GM19023 (cell line): Measurements from ENCODE around the gene C19orf53.
"Not testable (repeated sequence)": the region's sequence is repeated elsewhere in the genome, so short reads cannot be mapped to it uniquely, and the experiment has no call there.

Experiments used
- ATAC-seq: cut with Tn5 transposase; IDR thresholded peaks from one replicate; pipeline ENCODE4 v1.9.1; 2021; ENCODE audit warnings: mild to moderate bottlenecking, moderate library complexity; ENCODE audit not compliant: unreplicated experiment

C19orf53 gene

DNA sequence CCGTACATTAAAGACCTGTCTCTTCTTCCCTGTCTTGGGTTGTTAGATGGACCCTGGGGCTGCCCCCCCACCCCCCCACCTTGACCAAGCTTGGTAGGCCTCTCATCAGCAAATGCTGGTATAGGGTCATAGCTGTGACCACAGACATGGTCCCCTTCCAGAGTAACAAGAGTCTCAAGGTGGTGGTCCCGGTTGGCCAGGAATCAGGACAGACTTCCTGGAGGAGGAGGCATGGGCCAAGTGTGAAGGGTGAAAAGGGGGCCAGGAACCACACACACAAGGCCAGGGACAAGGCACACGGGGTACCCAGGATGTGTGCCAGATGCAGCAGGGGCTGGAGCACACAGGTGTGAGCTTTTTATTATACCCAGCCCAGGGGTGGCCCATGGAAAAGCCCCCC lies 11.0 kb upstream of the C19orf53 start:
- ATAC-seq: no peak

DNA sequence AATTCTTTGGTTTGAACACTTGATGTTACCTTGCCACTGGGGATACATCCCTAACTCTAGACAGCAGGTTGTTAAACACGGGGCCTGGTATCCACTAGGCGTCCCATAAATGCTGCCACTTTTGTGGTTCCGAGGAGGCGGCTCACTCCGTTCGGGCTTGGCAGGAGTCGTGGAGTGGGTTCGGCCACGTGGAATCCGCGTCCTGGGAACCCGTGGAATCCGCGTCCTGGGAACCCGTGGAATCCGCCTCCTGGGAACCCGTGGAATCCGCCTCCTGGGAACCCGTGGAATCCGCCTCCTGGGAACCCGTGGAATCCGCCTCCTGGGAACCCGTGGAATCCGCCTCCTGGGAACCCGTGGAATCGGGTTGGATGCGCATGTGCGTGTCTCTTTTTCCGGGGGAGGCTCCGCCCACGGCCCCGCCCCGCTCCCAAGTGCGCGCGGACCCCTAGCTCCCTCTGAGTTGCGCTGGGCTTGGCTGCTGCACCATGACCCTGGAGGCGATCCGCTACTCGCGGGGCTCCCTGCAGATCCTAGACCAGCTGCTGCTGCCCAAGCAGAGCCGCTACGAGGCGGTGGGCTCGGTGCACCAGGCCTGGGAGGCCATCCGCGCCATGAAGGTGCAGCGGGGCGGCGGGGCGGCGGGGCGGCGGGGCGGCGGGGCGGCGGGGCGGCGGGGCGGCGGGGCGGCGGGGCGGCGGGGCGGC lies 10.0 kb upstream of the C19orf53 start, which contains the start of gene MRI1:
Gene MRI1, plus strand, starts transcription at position 422 of the 707 bp plus-strand sequence. Its CDS starts 67 bp downstream, at position 489.
- ATAC-seq: no peak

DNA sequence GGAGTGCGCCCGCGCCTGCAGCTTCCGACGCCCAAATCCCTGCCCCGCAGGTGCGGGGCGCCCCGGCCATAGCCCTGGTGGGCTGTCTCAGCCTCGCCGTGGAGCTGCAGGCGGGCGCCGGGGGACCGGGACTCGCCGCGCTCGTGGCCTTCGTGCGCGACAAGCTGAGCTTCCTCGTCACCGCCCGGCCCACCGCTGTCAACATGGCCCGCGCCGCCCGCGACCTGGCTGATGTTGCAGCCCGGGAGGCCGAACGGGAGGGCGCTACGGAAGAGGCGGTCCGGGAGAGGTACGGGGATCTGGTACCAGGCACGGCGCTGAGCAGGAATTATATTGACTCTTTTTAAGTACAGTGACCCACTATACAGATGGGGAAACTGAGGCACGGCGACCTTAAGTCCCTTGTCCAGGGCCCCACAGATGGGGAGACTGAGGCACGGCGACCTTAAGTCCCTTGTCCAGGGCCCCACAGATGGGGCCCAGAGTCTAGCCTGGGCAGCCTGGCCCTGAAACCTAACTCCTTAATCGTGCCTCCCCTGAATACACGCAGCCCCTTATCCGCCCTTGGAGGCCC lies 9.3 kb upstream of the C19orf53 start:
- ATAC-seq: no peak

DNA sequence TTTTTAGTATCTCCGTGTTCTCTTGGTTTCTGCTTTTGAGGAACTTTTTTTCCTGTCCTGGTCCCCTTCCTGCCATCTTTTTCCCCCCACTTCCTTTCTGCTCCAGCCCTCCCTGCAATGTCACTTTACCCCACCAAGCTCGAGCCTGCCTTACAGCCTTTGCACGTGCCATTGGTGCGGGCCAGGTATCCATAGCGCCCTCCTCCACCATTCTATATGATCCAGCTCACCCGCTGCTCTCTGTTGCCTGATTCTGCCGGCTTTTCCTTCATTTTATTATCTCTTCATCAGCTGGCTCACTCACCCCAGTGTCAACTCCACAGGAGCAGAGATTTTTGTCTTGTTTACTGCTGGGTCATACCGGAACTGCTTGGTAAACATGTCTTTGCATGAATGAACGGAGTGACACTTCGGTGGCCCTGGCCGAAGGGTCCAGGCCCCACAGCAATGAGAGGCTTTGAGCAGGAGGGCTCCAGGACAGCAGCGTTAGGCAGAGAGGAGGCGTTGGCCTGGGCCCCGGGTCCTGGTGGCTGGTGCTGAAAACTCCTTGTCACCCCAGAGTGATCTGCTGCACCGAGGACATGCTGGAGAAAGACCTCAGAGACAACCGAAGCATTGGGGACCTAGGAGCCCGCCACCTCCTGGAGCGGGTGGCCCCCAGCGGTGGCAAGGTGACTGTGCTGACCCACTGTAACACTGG lies 8.7 kb upstream of the C19orf53 start:
- ATAC-seq: no peak

DNA sequence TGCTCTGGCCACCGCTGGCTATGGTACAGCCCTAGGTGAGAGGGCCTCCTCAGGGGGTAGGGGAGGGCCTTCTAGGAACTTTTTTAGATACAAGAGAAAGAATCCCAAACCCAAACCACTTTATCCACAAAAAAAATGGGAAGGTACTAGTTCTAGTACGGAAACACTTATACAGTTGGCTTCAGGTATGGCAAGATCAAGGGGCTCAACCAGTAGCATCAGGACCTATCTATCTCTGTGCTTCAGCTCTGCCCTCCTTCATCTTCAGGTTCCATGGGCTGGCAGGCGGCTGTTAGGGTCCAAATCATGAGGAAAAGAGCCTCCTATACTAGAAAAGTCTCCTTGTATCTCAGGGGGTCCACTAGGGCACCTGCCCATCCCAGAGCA lies 8.2 kb upstream of the C19orf53 start:
- no peak for ATAC-seq

DNA sequence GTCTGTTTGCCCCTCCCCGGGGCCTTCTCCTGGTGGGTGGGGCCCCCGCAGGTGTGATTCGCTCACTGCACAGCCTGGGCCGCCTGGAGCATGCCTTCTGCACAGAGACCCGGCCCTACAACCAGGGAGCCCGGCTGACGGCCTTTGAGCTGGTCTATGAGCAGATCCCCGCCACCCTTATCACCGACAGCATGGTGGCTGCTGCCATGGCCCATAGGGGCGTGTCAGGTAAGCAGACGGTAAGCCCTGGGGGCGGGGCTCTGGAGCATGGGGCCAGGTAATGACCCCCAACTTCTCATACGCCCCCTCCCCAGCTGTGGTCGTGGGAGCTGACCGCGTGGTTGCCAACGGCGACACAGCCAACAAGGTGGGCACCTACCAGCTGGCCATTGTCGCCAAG lies 5.7 kb upstream of the C19orf53 start:
- no peak for ATAC-seq

DNA sequence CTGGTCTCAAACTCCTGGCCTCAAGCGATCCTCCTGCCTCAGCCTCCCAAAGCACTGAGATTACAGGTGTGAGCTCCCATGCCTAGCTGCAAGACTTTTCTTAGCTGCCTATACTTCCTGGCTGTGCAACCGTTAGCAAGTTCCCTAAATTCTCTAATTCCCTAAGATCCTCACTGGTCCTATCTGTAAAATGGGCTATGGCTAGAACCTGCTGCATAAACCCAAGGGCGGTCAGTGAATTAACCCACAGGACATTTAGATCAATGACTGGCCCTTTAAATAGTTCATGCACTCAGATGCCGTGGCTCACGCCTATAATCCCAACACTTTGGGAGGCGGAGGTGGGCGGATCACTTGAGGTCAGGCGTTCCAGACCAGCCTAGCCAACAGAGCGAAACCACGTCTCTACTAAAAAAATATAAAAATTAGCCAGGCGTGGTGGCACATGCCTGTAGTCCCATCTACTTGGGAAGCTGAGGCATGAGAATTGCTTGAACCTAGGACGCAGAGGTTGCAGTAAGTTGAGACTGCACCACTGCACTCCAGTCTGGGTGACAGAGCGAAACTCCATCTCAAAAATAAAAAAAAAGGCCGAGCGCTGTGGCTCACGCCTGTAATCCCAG lies 4.1 kb upstream of the C19orf53 start:
- no peak for ATAC-seq

DNA sequence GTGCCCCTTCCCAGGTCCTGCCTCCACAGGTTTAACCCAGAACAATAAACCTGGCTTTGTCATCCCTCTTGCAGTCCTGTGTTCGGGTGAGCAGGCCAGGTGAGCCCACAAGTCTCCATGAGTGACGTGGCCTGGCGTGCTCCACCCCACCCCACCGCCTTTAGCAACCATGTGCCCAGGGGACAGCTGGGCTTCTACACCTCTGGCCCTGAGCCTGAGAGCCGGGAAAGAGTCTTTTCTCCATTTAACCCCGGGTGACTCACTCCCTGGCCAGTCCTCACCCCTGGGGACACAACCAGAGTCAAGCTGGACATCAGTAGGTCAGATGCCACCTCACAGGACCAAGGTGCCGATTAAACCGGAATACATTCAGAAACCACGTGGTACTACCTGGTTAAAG lies 4.1 kb downstream of the C19orf53 start:
- no peak for ATAC-seq

DNA sequence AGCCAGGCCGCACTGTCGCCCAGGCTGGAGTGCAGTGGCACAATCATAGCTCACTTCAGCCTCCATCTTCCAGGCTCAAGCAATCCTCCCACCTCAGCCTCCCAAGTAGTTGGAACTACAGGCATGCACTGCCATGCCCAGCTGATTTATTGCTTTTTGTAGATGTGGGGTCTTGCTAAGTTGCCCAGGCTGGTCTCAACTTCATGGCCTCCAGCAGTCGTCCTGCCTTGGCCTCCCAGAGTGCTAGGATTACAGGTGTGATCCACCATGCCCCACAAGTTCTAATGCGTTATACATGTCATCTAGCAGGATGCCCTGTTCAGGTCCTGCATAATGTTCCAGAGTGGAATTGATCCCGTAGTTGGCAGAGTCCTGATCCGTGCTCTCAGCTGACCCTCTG lies 4.6 kb downstream of the C19orf53 start:
- ATAC-seq: no peak

DNA sequence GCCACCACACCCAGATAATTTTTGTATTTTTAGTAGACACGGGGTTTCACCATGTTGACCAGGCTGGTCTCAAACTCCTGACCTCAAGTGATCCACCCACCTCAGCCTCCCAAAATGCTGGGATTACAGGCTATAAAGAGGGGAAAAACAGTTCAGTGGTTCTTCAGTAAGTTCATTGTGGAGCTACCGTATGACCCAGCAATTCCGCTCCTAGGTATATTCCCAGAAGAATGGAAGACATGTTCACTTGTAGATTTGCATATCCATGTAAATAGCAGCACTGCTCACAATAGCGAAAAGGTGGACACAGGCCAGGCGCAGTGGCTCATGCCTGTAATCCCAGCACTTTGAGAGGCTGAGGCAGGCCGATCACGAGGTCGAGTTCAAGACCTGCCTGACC lies 5.5 kb downstream of the C19orf53 start:
- not testable (repeated sequence) for ATAC-seq

DNA sequence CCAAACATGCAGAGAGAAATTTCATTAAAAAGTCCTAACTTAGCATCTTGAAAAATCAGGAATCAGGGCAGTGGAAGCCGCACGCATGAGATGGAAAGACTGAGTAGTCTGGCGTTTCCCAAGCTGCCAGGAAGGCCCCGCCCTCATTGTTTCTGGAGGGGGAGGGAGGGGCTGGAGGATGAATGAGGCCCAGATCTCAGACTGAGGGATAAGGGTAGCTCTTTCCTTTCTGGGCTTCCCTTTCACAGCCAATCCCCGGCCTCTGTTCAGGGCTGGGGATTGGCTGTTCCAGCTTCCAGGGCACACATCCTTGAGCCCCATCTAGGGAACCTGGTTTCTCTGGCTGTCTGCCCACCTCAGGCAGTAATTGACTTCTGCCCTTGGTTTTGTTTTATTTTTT lies 7.3 kb downstream of the C19orf53 start:
- ATAC-seq: no peak

DNA sequence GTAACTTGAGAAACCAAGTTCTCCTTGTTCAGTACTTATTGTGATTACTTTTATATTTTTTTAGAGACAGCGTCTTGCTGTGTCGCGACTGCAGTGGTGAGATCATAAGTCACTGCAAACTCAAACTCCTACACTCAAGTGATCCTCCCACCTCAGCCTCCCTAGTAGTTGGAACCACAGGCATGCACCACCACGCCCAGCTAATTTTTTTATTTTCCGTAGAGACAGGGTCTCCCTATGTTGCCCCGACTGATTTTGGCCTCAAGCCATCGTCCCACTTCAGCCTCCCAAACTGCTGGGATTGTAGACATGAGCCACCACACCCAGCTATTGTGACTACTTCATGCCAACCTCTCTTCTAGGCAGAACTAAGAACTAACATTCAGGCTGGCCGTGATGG lies 8.3 kb downstream of the C19orf53 start:
- ATAC-seq: no peak

DNA sequence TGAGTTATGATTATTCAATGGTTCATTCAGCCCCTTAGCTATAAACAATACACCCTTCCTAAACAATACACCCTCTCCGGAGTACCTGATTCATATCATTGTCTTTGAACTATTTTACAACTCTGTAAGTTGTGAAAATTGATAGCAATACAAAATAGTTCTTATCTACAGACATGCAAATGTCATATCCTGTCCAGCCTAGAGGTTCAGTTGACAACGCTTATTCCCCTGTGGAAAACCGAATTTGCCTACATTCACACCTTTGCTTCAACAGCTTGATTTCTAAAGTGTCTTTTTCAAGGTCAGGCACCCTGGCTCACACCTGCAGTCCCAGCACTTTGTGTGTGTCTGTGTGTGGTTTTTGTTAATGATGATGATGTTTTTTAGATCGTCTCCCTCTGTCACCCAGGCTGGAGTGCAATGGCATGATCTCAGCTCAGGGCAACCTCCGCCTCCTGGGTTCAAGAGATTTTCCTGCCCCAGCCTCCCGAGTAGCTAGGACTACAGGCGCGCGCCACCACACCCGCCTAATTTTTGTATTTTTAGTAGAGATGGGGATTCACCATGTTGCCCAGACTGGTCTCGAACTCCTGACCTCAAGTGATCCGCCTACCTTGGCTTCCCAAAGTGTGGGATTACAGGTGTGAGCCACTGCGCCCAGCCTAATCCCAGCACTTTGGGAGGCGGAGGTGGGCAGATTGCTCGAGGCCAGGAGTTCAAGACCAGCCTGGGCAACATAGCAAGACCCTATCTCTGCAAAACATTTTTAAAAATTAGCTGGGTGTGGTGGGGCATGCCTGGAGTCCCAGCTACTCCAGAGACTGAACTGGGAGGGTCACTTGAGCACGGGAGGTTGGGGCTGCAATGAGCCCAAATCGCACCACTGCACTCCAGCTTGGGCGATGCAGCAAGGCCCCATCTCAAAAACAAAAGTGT lies 9.6 kb downstream of the C19orf53 start:
- ATAC-seq: no peak

DNA sequence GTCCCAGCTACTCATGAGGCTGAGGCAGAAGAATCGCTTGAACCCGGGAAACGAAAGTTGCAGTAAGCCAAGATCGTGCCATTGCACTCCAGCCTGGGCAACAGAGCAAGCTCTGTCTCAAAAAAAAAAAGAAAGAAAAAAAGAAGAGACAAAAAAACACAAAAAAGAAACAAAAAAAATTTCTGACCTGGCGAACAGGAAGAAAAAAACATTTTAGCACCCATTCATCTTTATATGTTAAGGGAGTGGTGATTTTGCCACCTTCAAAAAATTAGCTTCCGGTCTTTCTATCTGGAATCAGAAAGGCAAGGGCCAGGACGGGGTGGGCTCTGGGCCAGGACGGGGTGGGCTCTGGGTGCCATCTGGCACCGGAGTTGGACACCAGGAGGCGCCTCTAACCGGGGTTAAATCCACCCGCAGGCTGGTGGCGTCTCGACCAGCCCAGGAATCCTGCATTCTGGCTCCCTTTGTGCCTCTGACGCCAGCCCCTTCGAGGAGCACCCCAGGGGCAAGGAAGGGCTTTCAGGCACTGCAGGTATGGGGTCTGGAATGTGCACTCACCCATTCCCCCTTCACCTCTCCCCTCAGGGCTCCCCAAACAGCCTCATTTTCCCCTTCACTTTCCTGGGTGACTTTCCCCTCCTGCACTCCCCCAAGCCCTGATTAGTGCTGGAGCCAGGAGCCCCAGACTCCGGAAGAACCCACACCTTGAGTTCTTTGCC lies 10.6 kb downstream of the C19orf53 start:
- no peak for ATAC-seq

DNA sequence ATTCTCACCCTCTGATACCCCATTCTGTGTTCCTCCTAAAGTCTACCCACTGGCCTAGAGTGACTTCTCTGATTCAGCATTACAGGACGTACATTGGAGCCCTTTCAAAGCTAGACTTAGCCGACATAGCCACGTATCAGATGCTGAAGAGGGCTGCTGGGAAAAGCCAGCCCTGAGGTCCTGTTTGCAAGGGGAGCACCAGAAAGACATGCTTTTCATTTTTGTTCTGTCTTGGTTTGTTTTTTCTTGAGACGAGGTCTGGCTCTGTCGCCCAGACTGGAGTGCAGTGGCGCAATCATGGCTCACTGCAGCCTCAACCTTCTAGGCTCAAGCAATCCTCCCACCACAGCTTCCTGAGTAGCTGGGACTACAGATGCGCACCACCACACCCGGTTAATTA lies 14.7 kb downstream of the C19orf53 start:
- ATAC-seq: no peak

DNA sequence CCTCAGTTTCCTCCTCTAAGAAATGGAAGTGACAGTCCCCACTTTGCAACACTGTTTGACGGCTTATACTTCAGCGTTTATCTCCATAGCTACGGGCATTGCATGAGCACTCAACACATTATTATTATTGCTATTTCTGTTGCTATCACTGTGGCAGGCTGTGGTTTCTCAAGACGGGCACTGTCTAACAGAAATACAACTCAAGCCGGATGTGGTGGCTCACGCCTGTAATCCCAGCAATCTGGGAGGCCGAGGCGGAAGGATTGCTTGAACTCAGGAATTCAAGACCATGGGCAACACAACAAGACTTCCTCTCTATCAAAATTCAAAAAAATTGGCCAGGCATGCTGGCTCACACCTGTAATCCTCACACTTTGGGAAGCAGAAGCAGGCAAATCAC lies 16.1 kb downstream of the C19orf53 start:
- ATAC-seq: no peak

DNA sequence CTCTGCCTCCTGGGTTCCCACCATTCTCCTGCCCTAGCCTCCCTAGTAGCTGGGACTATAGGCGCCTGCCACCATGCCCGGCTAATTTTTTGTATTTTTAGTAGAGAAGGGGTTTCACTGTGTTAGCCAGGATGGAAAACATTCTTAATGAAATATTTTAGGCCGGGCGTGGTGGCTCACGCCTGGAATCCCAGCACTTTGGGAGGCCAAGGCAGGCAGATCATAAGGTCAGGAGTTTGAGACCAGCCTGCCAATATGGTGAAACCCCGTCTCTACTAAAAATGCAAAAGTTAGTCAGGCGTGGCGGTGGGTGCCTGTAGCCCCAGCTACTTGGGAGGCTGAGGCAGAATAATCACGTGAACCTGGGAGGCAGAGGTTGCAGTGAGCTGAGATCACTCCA lies 19.1 kb downstream of the C19orf53 start:
- not testable (repeated sequence) for ATAC-seq

DNA sequence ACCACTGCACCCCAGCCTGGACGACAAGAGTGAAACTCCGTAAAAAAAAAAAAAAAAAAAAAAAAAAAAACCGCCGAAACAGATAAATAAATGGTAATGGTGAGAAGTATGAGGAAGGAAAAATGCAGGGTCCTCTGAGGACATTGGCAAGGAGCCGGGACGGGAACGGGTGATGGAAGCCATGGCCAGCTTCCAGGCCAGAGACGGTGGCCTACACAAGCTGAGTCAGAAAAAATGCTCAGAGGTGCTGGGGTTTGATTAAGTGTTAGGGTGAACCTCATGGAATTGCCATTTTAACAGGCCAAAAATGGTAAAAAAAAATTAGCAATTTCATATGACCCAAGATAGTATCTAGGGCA lies 20.1 kb downstream of the C19orf53 start:
- ATAC-seq: no peak

DNA sequence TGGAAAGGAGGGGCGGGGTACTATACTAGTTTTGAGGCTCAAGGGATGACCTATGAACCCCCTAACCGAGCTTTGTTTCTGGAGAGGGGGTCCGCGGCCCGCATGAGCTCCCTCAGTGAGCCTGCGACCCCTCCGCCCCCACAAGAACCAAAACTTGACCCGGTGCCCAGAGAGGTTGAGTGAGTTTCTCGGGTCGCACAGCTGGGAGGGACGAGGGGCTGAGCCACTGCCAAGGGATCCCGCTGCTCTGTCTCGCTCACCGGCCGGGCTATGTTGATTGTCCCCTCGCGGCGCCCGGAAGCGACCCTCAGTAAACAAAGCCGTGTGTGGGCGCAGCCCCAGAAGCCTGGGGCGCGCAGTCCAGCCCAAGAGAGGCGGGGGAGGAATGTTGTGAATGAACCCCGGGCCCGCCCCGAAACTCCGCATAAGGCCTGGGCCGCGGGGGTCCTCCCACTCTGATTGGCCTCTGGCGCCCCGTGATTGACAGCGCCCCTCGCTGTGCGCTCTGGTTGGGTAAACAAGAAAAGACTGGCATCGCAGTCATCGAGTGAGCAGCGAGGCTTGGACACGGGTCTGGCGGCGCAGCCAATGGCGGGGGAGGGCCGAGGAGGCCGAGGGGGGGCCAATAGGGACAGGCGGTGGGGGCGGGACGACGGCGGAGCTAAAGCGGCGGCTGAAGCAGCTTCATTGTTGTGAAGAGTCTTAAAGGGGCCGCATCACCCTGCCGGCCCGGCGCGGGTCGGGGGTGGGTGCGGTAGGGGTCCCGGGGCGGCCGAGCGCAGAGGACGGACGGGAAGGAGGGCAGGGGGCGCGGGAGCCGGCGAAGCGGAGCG lies 20.7 kb downstream of the C19orf53 start, which contains the start of gene ZSWIM4:
Gene ZSWIM4, plus strand, starts transcription at position 687 of the 833 bp plus-strand sequence. CDS start 206 bp downstream, outside the sequence.
- ATAC-seq: peak; percentile 90
